PC-3 (cell line): Measurements from ENCODE around the gene KCNJ3. TPM values are rescaled to one million over a fixed set of nuclear protein-coding genes. Genes with fewer than 3 reads are reported as not detected.

Source experiments
- ATAC-seq: fragments of 200-7000 bp; cut with Tn5 transposase; 2 replicates; pipeline ENCODE4 v1.9.1; 2020; ENCODE audit warnings: mild to moderate bottlenecking, moderate library complexity
- BruUV-seq: library from RNA; stranded (reverse); fragments of 400-500 nt; replicated peaks from 2 replicates; lab custom pipeline; 2021; lab: Mats Ljungman, UMichigan
- CTCF ChIA-PET: fragments of 300-600 bp; sonication (Branson Sonifier 250); formaldehyde crosslinking; loops from one replicate; lab custom pipeline; 2022; ENCODE audit warnings: antibody characterized with exemption; lab: Charles Lee
- POLR2A ChIA-PET: fragments of 300-600 bp; sonication (Branson Sonifier 250); formaldehyde crosslinking; loops from one replicate; lab custom pipeline; 2022; ENCODE audit warnings: antibody characterized with exemption; ENCODE audit not compliant: unreplicated experiment; lab: Charles Lee
- DNase-seq: peaks from one replicate; pipeline ENCODE4 v3.0.0-alpha.2; 2015
- H2AFZ ChIP-seq: fragments of 300-600 bp; sonication (generic); 2 replicates; pipeline ENCODE4 v1.6.0; 2016; ENCODE audit warnings: antibody characterized with exemption, low read length
- H3F3A ChIP-seq: fragments of 300-600 bp; sonication (generic); one replicate; pipeline ENCODE4 v1.6.0; 2017; ENCODE audit warnings: antibody characterized with exemption, low read length, control low read depth, mild to moderate bottlenecking; ENCODE audit not compliant: unreplicated experiment
- H3K27ac ChIP-seq: fragments of 300-600 bp; sonication (generic); 2 replicates; pipeline ENCODE4 v1.5.1; 2016; ENCODE audit warnings: mild to moderate bottlenecking, low read length
- H3K27me3 ChIP-seq: fragments of 300-600 bp; sonication (generic); 2 replicates; pipeline ENCODE4 v1.6.1; 2016; ENCODE audit warnings: low read length, mixed read lengths
- H3K36me3 ChIP-seq: fragments of 300-600 bp; sonication (generic); 2 replicates; pipeline ENCODE4 v1.6.1; 2016; ENCODE audit warnings: low read depth, mixed run types, low read length, mixed read lengths
- H3K4me1 ChIP-seq: fragments of 300-600 bp; sonication (generic); 2 replicates; pipeline ENCODE4 v1.5.1; 2016; ENCODE audit warnings: low read length; ENCODE audit not compliant: insufficient read depth
- H3K4me2 ChIP-seq: fragments of 300-600 bp; sonication (generic); 2 replicates; pipeline ENCODE4 v1.6.0; 2016; ENCODE audit warnings: low read length
- H3K4me3 ChIP-seq: fragments of 300-600 bp; sonication (generic); 2 replicates; pipeline ENCODE4 v1.5.1; 2016; ENCODE audit warnings: mild to moderate bottlenecking, low read length, mixed read lengths
- H3K79me2 ChIP-seq: fragments of 300-600 bp; sonication (generic); 2 replicates; pipeline ENCODE4 v1.6.1; 2017; ENCODE audit warnings: low read length, mixed read lengths
- H3K9ac ChIP-seq: fragments of 300-600 bp; sonication (generic); 2 replicates; pipeline ENCODE4 v1.6.0; 2016; ENCODE audit warnings: mild to moderate bottlenecking, low read length
- H3K9me2 ChIP-seq: fragments of 300-600 bp; sonication (generic); replicated peaks from 2 replicates; pipeline ENCODE4 v1.6.1; 2016; ENCODE audit warnings: mixed run types, low read length, mixed read lengths
- H3K9me3 ChIP-seq: fragments of 300-600 bp; sonication (generic); 2 replicates; pipeline ENCODE4 v1.6.1; 2016; ENCODE audit warnings: low read length, mixed read lengths
- H4K20me1 ChIP-seq: fragments of 300-600 bp; sonication (generic); 2 replicates; pipeline ENCODE4 v1.6.1; 2016; ENCODE audit warnings: low read length, mixed read lengths
- CTCF ChIP-seq: fragments of 300-600 bp; sonication (generic); conservative IDR thresholded peaks from 2 replicates; pipeline ENCODE4 v1.5.1; 2017; ENCODE audit warnings: antibody characterized with exemption, low read depth, mild to moderate bottlenecking, low read length
- EZH2 ChIP-seq: fragments of 300-600 bp; sonication (generic); IDR thresholded peaks from one replicate; pipeline ENCODE4 v1.6.1; 2017; ENCODE audit warnings: antibody characterized with exemption, mild to moderate bottlenecking, low read length; ENCODE audit not compliant: unreplicated experiment
- EZH2phosphoT487 ChIP-seq: fragments of 300-600 bp; sonication (generic); IDR thresholded peaks from 2 replicates; pipeline ENCODE4 v1.6.1; 2018; ENCODE audit warnings: mild to moderate bottlenecking, antibody characterized with exemption, low read length, borderline replicate concordance
- intact Hi-C: fragments of 100-400 bp; cut with micrococcal nuclease; formaldehyde crosslinking; loops from 2 replicates; pipeline ENCODE4 v1.9.0; 2023
- total RNA-seq: library from RNA; depleted of rRNA; stranded (reverse); fragments of >200 nt; gene quantifications from 2 replicates; pipeline ENCODE4 v1.2.3, GENCODE V29; 2014

Gene KCNJ3
- total RNA-seq, 1 experiment from 2014 or later = not detected

DNA sequence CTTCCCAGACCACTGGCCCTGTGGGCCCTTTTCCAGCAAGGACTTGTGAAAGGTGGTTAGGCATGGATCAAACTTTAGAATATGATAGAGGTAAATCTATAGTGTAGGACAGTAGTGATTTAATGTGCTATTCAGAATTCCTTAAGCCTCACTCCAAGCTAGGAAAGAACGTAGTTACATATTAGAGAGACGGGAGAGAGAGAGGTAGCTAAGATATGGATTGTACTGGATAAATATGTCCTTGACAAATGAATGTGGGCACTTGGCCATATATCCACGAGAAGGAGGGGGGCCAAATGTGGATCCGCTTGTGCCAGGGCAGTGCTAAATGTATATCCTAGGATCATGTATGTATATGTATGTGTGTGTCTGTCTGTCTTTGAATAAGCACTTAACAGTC is 6.5 kb downstream of the KCNJ3 start:
- Histone ChIP-seq H3K4me1 (no peaks in the 10 kb centered on the region), H3K9me2 (no peaks in the 10 kb centered on the region), H3F3A (no peaks in the 10 kb centered on the region), H3K9ac (no peak overlapping the region), H3K27me3 (no peaks in the 10 kb centered on the region), H3K9me3 (no peaks in the 10 kb centered on the region), H3K79me2 (no peaks in the 10 kb centered on the region), H4K20me1 (no peaks in the 10 kb centered on the region), H3K4me3 (no peak overlapping the region), H3K27ac (no peak overlapping the region), H3K36me3 (no peaks in the 10 kb centered on the region), H2AFZ (no peak overlapping the region), H3K4me2 (no peak overlapping the region)
- POLR2A ChIA-PET = no interaction called here
- intact Hi-C loops = no loop called here
- TF ChIP-seq CTCF (no peak), EZH2phosphoT487 (no peak), EZH2 (no peak)
- CTCF ChIA-PET = no interaction called here
- no TSS peak for BruUV-seq
- DNase-seq = no peak
- ATAC-seq = no peak

DNA sequence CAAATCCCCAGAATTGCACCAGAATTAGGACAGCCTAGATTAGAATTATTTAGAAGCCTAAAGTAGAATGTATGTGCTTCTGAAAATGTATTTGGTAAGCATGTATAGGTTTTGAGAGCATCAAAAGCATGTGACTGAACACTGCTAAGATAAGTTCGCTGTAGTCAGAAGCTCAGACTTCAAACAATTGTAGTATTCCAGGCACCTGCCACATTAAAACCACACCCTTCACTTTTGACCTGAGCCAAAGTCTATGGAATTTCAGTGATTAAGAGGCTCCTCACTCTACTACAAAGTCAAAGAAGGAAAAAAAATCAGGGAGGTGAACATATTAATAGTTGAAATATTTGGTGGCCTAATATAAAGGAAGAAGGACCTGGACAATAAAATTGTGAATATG is 8.2 kb downstream of the KCNJ3 start:
- H3K27ac ChIP-seq = no peak overlapping the region
- H3K4me2 ChIP-seq = no peak overlapping the region
- no peak overlapping the region for H3K4me3 ChIP-seq
- ATAC-seq = no peak
- H3K4me1 ChIP-seq = no peaks in the 10 kb centered on the region
- no peak overlapping the region for H2AFZ ChIP-seq
- TF ChIP-seq EZH2 (no peak), EZH2phosphoT487 (no peak), CTCF (no peak)
- no peak overlapping the region for H3K9ac ChIP-seq
- H4K20me1 ChIP-seq = no peaks in the 10 kb centered on the region
- no peaks in the 10 kb centered on the region for H3K36me3 ChIP-seq
- H3K27me3 ChIP-seq = no peaks in the 10 kb centered on the region
- intact Hi-C loops = no loop called here
- CTCF ChIA-PET = no interaction called here
- DNase-seq = no peak
- POLR2A ChIA-PET = no interaction called here
- H3F3A ChIP-seq = no peaks in the 10 kb centered on the region
- H3K79me2 ChIP-seq = no peaks in the 10 kb centered on the region
- no peaks in the 10 kb centered on the region for H3K9me2 ChIP-seq
- BruUV-seq = no TSS peak
- no peaks in the 10 kb centered on the region for H3K9me3 ChIP-seq

GRCh38 chr2:154707994-154708575 is 9.6 kb downstream of the KCNJ3 start:
- no peak for TF ChIP-seq EZH2phosphoT487
- no peak for TF ChIP-seq EZH2
- no peak for TF ChIP-seq CTCF
- Histone ChIP-seq H4K20me1 (no peaks in the 10 kb centered on the region), H3K4me3 (no peak overlapping the region), H3F3A (no peaks in the 10 kb centered on the region), H3K36me3 (no peaks in the 10 kb centered on the region), H3K79me2 (no peaks in the 10 kb centered on the region), H3K9me2 (no peaks in the 10 kb centered on the region), H3K27me3 (no peaks in the 10 kb centered on the region), H2AFZ (no peak overlapping the region), H3K9ac (no peak overlapping the region), H3K4me2 (no peak overlapping the region), H3K4me1 (no peaks in the 10 kb centered on the region), H3K27ac (no peak overlapping the region), H3K9me3 (no peaks in the 10 kb centered on the region)
- BruUV-seq = no TSS peak
- intact Hi-C loops = no loop called here
- ATAC-seq = no peak
- DNase-seq = no peak
- ChIA-PET CTCF (no interaction called here), POLR2A (no interaction called here)
